ENCODE measurements around the gene PATZ1. TPM values are rescaled to one million over a fixed set of nuclear protein-coding genes. Genes with fewer than 3 reads are reported as not detected.

Gene PATZ1
- total and polyA plus RNA-seq, 9 of the 15 experiments (the other 6 are each of a cell fraction or from before 2014, with no cell fraction given) = 0.63 to 7.8 (median 4.2) TPM

DNA sequence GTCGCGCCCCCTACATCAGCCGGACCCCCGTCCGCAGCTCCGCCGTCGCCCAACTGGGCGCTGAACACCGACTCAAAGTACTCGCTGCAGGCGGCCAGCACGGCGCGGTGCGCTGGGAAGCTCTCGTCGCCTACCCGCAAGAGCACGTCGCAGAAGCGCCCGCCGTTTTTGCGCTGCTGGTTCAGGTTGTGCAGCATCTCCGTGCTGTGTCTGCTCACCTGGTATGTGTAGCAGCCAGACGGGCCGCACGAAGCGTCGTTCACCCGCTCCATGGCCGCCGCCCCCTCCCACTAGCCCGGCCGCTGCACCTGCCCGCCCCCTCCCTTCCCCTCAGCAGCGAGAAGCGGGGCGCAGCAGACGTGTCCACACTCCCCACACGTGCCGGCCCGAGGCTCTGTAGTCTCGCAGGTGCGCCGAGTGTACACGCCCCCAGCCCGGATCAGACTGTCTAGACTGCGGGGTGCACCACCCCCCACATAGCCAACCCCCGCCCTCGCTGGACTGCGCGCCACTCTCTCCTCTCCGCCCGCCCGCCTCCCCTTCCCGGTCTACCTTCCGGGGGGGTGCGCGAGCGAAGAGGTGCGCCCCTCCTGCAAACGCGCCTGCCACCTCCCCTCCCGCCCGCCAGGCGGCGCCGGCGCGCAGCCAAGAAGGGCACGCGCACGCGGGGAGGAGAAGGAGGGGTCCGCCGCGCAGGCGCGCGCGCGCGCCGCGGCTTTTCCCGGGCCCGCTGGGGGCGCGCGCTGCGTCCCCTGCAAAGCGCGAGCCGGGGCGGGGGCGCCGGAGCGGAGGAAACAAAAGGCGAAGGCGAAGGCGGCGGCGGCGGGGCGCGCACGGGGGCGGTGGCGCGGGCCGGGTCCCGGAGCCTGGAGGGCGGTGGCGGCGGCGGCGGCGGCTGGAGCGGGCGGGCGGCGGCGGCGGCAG, 553 bp downstream of the PATZ1 start (continued):
- TF ChIP-seq ZNF263 (CRISPR knock-in tag; IDR thresholded peaks at IDR 0.05; ENCODE audit: borderline replicate concordance) (no peak), HDAC8 (tag; IDR thresholded peaks at IDR 0.05) (no peak), NUFIP1 (IDR thresholded peaks at IDR 0.05; ENCODE audit: partially characterized antibody) (no peak), CEBPG (CRISPR knock-in tag; IDR thresholded peaks at IDR 0.05) (no peak), CEBPG (tag; conservative IDR thresholded peaks at IDR 0.05 in 1 of 2, IDR thresholded peaks at IDR 0.05 in 1 of 2) (no peak), GABPA (tag; conservative IDR thresholded peaks at IDR 0.05; ENCODE audit: low read depth) (no peak), ZSCAN32 (CRISPR knock-in tag; IDR thresholded peaks at IDR 0.05) (no peak), TCFL5 (CRISPR knock-in tag; conservative IDR thresholded peaks at IDR 0.05) (no peak), CBX1 (IDR thresholded peaks at IDR 0.05; ENCODE audit: low read depth) (no peak)
- TF ChIP-seq, protein P1, sequence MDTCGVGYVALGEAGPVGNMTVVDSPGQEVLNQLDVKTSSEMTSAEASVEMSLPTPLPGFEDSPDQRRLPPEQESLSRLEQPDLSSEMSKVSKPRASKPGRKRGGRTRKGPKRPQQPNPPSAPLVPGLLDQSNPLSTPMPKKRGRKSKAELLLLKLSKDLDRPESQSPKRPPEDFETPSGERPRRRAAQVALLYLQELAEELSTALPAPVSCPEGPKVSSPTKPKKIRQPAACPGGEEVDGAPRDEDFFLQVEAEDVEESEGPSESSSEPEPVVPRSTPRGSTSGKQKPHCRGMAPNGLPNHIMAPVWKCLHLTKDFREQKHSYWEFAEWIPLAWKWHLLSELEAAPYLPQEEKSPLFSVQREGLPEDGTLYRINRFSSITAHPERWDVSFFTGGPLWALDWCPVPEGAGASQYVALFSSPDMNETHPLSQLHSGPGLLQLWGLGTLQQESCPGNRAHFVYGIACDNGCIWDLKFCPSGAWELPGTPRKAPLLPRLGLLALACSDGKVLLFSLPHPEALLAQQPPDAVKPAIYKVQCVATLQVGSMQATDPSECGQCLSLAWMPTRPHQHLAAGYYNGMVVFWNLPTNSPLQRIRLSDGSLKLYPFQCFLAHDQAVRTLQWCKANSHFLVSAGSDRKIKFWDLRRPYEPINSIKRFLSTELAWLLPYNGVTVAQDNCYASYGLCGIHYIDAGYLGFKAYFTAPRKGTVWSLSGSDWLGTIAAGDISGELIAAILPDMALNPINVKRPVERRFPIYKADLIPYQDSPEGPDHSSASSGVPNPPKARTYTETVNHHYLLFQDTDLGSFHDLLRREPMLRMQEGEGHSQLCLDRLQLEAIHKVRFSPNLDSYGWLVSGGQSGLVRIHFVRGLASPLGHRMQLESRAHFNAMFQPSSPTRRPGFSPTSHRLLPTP (IDR thresholded peaks at IDR 0.05; ENCODE audit: borderline replicate concordance, extremely low read depth, insufficient read length) = no peak
- TF ChIP-seq, protein P2, sequence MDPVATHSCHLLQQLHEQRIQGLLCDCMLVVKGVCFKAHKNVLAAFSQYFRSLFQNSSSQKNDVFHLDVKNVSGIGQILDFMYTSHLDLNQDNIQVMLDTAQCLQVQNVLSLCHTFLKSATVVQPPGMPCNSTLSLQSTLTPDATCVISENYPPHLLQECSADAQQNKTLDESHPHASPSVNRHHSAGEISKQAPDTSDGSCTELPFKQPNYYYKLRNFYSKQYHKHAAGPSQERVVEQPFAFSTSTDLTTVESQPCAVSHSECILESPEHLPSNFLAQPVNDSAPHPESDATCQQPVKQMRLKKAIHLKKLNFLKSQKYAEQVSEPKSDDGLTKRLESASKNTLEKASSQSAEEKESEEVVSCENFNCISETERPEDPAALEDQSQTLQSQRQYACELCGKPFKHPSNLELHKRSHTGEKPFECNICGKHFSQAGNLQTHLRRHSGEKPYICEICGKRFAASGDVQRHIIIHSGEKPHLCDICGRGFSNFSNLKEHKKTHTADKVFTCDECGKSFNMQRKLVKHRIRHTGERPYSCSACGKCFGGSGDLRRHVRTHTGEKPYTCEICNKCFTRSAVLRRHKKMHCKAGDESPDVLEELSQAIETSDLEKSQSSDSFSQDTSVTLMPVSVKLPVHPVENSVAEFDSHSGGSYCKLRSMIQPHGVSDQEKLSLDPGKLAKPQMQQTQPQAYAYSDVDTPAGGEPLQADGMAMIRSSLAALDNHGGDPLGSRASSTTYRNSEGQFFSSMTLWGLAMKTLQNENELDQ (CRISPR knock-in tag; IDR thresholded peaks at IDR 0.05; ENCODE audit: borderline replicate concordance) = no peak
- TF ChIP-seq, protein P3, sequence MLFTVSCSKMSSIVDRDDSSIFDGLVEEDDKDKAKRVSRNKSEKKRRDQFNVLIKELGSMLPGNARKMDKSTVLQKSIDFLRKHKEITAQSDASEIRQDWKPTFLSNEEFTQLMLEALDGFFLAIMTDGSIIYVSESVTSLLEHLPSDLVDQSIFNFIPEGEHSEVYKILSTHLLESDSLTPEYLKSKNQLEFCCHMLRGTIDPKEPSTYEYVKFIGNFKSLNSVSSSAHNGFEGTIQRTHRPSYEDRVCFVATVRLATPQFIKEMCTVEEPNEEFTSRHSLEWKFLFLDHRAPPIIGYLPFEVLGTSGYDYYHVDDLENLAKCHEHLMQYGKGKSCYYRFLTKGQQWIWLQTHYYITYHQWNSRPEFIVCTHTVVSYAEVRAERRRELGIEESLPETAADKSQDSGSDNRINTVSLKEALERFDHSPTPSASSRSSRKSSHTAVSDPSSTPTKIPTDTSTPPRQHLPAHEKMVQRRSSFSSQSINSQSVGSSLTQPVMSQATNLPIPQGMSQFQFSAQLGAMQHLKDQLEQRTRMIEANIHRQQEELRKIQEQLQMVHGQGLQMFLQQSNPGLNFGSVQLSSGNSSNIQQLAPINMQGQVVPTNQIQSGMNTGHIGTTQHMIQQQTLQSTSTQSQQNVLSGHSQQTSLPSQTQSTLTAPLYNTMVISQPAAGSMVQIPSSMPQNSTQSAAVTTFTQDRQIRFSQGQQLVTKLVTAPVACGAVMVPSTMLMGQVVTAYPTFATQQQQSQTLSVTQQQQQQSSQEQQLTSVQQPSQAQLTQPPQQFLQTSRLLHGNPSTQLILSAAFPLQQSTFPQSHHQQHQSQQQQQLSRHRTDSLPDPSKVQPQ (CRISPR knock-in tag; IDR thresholded peaks at IDR 0.05; ENCODE audit: borderline replicate concordance) = no peak
- TF ChIP-seq, protein P4, sequence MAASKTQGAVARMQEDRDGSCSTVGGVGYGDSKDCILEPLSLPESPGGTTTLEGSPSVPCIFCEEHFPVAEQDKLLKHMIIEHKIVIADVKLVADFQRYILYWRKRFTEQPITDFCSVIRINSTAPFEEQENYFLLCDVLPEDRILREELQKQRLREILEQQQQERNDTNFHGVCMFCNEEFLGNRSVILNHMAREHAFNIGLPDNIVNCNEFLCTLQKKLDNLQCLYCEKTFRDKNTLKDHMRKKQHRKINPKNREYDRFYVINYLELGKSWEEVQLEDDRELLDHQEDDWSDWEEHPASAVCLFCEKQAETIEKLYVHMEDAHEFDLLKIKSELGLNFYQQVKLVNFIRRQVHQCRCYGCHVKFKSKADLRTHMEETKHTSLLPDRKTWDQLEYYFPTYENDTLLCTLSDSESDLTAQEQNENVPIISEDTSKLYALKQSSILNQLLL (CRISPR knock-in tag; IDR thresholded peaks at IDR 0.05; ENCODE audit: borderline replicate concordance) = no peak

Measured in K562 (cell line).